Motor neuron (in vitro differentiated cells): Measurements from ENCODE around the gene ZNF777. TPM values are rescaled to one million over a fixed set of nuclear protein-coding genes. Genes with fewer than 3 reads are reported as not detected.
A peak's percentile ranks its signal among the peaks of the same experiment; 100 is the strongest.
"Not testable (repeated sequence)": the region's sequence is repeated elsewhere in the genome, so short reads cannot be mapped to it uniquely, and the experiment has no call there.

Experiments
- ATAC-seq, 8 experiments: fragments of 200-7000 bp; cut with Tn5 transposase; replicated peaks in 6 of 8; 2 replicates each; pipeline ENCODE4 v1.8.0; 2021; ENCODE audit warnings: mild to moderate bottlenecking in 8 of 8, moderate library complexity in 8 of 8
- H3K27ac ChIP-seq, 2 donors: fragments of 250-450 bp; sonication (Bioruptor Pico); 2 replicates each; pipeline ENCODE4 v1.9.0; 2021; ENCODE audit warnings: antibody characterized with exemption in 2 of 2, mild to moderate bottlenecking in 2 of 2, moderate library complexity in 1 of 2
- H3K4me1 ChIP-seq, 2 donors: fragments of 250-450 bp; sonication (Bioruptor Pico); replicated peaks in 1 of 2; 2 replicates each; pipeline ENCODE4 v1.6.1; 2021; ENCODE audit warnings: antibody characterized with exemption in 2 of 2, mild to moderate bottlenecking in 2 of 2, moderate library complexity in 1 of 2
- H3K4me3 ChIP-seq, 5 donors: fragments of 250-450 bp; sonication (Bioruptor Pico); 2 replicates each; pipeline ENCODE4 v1.9.0; 2021; ENCODE audit warnings: antibody characterized with exemption in 5 of 5, mild to moderate bottlenecking in 5 of 5, moderate library complexity in 4 of 5
- WGBS, 10 experiments: fragments of 450-650 bp; shearing (Covaris generic); methylation state at CpG; one replicate each; pipeline ENCODE4 v1.0.0; 2022; 5-methylcytosine and 5-hydroxymethylcytosine counted together
- in situ Hi-C, 9 experiments: fragments of 400-800 bp; cut with MboI; loops; one replicate each; pipeline ENCODE4 v1.15.0; 2021; ENCODE audit warnings: low sequenced_read_pairs in 9 of 9, low pct_unique_long_range_greater_than_20kb in 2 of 9; ENCODE audit not compliant: unreplicated experiment in 9 of 9
- total RNA-seq, 8 experiments: library from RNA; unstranded; fragments of 300-600 nt; gene quantifications; 2 replicates each; pipeline versions ENCODE4 v1.2.3 to v1.2.4, GENCODE V29; 2022

Gene ZNF777
- total RNA-seq, 8 experiments from 2014 or later = 5.5 to 12.9 (median 10.1) TPM

GRCh38 chr7:149414171-149414570 is 46.7 kb downstream of the ZNF777 start:
- H3K4me3 ChIP-seq = no peak overlapping the region
- in situ Hi-C loops = loop anchor here in 1 of 9 experiments (10.0 kb wide), 1 partner anchor 99 kb away; no protein-coding TSS in a partner anchor

GRCh38 chr7:149413083-149413482 is 47.8 kb downstream of the ZNF777 start:
- not testable (repeated sequence) for H3K4me3 ChIP-seq, ATAC-seq, H3K27ac ChIP-seq, H3K4me1 ChIP-seq
- in situ Hi-C loops = loop anchor here in 1 of 9 experiments (10.0 kb wide), 1 partner anchor 98 kb away; no protein-coding TSS in a partner anchor
- WGBS, 10 experiments = 0 to 100% (median 88%) methylated on average over 1 to 3 of the region's 3 CpGs; no CpG with 5 or more reads in 1 of the 10 experiments

More at GRCh38 chr7:149414171-149414570, 46.7 kb downstream of the ZNF777 start:
- ATAC-seq = no peak
- Histone ChIP-seq H3K4me1 (no peaks in the 10 kb centered on the region), H3K27ac (no peak overlapping the region)
- 33 to 100% (median 71%) methylated on average over 1 to 5 of the region's 5 CpGs; no CpG with 5 or more reads in 2 of the 10 experiments for WGBS, 10 experiments

- H3K4me3 ChIP-seq = no peak overlapping the region
- WGBS, 10 experiments = 32 to 88% (median 80%) methylated on average over 3 to 4 of the region's 6 CpGs; no CpG with 5 or more reads in 5 of the 10 experiments
- H3K4me1 ChIP-seq = no peaks in the 10 kb centered on the region
- H3K27ac ChIP-seq = no peak overlapping the region
- in situ Hi-C loops = loop anchor here in 1 of 9 experiments (10.0 kb wide), 1 partner anchor 95 kb away; no protein-coding TSS in a partner anchor
- ATAC-seq = peak in 3 of 8 experiments; percentile 3 to 53 (median 49)
These were observed 51.0 kb downstream of the ZNF777 start for GRCh38 chr7:149409895-149410294.

GRCh38 chr7:149404825-149405224 is 56.0 kb downstream of the ZNF777 start:
- WGBS, 10 experiments = 40 to 100% (median 73%) methylated on average over 1 to 4 of the region's 6 CpGs; no CpG with 5 or more reads in 5 of the 10 experiments
- H3K4me3 ChIP-seq = no peak overlapping the region
- in situ Hi-C loops = no loop called here
- H3K4me1 ChIP-seq = no peaks in the 10 kb centered on the region
- ATAC-seq = no peak
- no peak overlapping the region for H3K27ac ChIP-seq

- no peak overlapping the region for H3K4me3 ChIP-seq
- H3K4me1 ChIP-seq = no peaks in the 10 kb centered on the region
- ATAC-seq = no peak
- H3K27ac ChIP-seq = no peak overlapping the region
- WGBS, 10 experiments = 56 to 93% (median 87%) methylated on average over 2 to 4 of the region's 12 CpGs; no CpG with 5 or more reads in 5 of the 10 experiments
- in situ Hi-C loops = no loop called here
These were observed 56.5 kb downstream of the ZNF777 start for GRCh38 chr7:149404396-149404795.

- no peak overlapping the region for H3K27ac ChIP-seq
- WGBS, 10 experiments = 40 to 100% (median 73%) methylated on average over 1 to 9 of the region's 22 CpGs; no CpG with 5 or more reads in 2 of the 10 experiments
- H3K4me1 ChIP-seq = no peaks in the 10 kb centered on the region
- no peak overlapping the region for H3K4me3 ChIP-seq
- in situ Hi-C loops = no loop called here
- ATAC-seq = peak in 3 of 8 experiments; percentile 27 to 52 (median 29)
These were observed 62.6 kb downstream of the ZNF777 start for GRCh38 chr7:149398195-149398820.

- WGBS, 10 experiments = 58 to 100% (median 77%) methylated on average over 1 to 12 of the region's 14 CpGs; no CpG with 5 or more reads in 3 of the 10 experiments
- in situ Hi-C loops = no loop called here
- Histone ChIP-seq H3K27ac (no peak overlapping the region), H3K4me3 (no peak overlapping the region), H3K4me1 (no peaks in the 10 kb centered on the region)
- ATAC-seq = peak in 4 of 8 experiments; percentile 52 to 72 (median 68)
These were observed 63.3 kb downstream of the ZNF777 start for GRCh38 chr7:149397470-149398043.

- ATAC-seq, H3K27ac ChIP-seq, in situ Hi-C loops, H3K4me1 ChIP-seq, H3K4me3 ChIP-seq: not testable (repeated sequence)
- 15 to 67% (median 44%) methylated on average over 1 to 6 of the region's 6 CpGs for WGBS, 10 experiments
These were observed 72.1 kb downstream of the ZNF777 start for GRCh38 chr7:149388550-149389335.

GRCh38 chr7:149386514-149386913 is 74.3 kb downstream of the ZNF777 start:
- ATAC-seq, in situ Hi-C loops, H3K4me1 ChIP-seq, H3K4me3 ChIP-seq, H3K27ac ChIP-seq: not testable (repeated sequence)
- WGBS, 10 experiments = 29 to 80% (median 48%) methylated on average over 1 to 3 of the region's 4 CpGs; no CpG with 5 or more reads in 6 of the 10 experiments

GRCh38 chr7:149385195-149385950 is 75.5 kb downstream of the ZNF777 start:
- Histone ChIP-seq H3K4me3 (no peak overlapping the region), H3K27ac (no peak overlapping the region), H3K4me1 (no peaks in the 10 kb centered on the region)
- ATAC-seq = no peak
- 5 to 100% (median 67%) methylated on average over 1 to 9 of the region's 9 CpGs for WGBS, 10 experiments
- in situ Hi-C loops = no loop called here
